Measurements from ENCODE around the gene PRKCB.

DNA sequence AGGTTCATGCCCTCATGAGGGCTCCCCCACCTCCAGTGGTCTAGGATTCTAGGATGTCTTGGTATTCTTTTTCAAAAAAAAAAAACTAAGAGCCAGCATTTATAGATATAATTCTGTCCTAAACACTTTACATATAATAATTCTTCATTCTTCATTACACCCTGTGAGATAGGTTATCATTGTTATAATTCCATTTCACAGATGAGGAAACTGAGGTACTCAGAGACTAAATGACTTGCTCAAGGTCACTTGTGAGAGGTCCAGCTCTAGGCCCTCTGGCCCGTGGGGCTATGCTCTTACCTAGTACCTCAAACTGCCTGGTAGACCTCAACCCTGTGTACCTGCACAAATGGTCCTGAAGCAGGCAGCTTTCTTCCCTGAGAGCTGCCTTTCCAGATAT, 172.2 kb downstream of the PRKCB start:
- TF ChIP-seq, protein P1, sequence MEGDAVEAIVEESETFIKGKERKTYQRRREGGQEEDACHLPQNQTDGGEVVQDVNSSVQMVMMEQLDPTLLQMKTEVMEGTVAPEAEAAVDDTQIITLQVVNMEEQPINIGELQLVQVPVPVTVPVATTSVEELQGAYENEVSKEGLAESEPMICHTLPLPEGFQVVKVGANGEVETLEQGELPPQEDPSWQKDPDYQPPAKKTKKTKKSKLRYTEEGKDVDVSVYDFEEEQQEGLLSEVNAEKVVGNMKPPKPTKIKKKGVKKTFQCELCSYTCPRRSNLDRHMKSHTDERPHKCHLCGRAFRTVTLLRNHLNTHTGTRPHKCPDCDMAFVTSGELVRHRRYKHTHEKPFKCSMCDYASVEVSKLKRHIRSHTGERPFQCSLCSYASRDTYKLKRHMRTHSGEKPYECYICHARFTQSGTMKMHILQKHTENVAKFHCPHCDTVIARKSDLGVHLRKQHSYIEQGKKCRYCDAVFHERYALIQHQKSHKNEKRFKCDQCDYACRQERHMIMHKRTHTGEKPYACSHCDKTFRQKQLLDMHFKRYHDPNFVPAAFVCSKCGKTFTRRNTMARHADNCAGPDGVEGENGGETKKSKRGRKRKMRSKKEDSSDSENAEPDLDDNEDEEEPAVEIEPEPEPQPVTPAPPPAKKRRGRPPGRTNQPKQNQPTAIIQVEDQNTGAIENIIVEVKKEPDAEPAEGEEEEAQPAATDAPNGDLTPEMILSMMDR (IDR thresholded peaks at IDR 0.05) = no peak
- TF ChIP-seq POLR2A (IDR thresholded peaks at IDR 0.05) = no peak
